GM18858 (cell line): ENCODE measurements around the gene NOL4L.

Experiments
- ATAC-seq: cut with Tn5 transposase; IDR thresholded peaks from one replicate; pipeline ENCODE4 v1.9.1; 2021; ENCODE audit not compliant: unreplicated experiment

NOL4L gene

DNA sequence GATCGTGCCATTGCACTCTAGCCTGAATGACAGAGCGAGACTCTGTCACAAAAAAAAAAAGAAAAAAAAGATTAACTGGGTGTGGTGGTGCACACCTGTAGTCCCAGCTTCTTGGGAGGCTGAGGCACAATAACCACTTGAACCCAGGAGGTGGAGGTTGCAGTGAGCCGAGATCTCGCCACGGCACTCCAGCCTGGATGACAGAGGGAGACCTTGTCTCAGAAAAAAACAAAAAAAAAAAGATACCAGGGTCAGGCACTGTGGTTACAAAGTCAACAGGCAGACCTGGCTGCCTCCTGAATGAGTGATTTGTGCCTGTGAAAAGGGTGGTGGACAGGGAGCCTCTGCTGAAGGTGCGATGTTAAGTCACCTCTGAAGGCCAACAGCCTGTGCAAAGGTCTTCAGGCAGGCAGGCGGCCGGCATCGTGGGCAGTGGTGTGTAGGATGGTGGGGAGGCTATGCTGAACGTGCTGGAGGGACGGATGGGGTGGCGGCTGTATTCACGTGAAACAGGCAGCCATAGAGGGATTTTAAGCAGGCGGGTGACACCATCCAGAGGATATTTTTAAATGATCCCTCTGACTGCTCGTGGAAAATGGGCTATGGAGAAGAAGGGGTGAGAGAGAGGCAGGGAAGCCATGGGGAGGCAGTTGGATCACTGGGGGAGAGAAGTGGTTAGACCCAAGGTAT is 41.4 kb downstream of the NOL4L start:
- no peak for ATAC-seq

DNA sequence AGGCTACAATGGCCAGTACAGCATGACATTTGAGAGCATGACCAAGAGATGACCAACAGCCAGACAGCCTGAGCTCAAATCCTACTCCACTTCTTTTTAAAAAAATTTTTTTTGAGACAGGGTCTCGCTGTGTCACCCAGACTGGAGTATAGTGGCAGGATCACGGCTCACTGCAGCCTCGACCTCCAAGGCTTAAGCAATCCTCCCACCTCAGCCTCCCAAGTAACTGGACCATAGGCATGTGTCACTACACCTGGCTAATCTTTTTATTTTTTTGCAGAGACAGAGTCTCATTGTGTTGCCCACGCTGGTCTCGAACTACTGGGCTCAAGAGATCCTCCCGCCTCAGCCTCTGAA is 42.9 kb downstream of the NOL4L start:
- no peak for ATAC-seq

GRCh38 chr20:32541323-32542258 is 43.5 kb downstream of the NOL4L start:
- no peak for ATAC-seq

DNA sequence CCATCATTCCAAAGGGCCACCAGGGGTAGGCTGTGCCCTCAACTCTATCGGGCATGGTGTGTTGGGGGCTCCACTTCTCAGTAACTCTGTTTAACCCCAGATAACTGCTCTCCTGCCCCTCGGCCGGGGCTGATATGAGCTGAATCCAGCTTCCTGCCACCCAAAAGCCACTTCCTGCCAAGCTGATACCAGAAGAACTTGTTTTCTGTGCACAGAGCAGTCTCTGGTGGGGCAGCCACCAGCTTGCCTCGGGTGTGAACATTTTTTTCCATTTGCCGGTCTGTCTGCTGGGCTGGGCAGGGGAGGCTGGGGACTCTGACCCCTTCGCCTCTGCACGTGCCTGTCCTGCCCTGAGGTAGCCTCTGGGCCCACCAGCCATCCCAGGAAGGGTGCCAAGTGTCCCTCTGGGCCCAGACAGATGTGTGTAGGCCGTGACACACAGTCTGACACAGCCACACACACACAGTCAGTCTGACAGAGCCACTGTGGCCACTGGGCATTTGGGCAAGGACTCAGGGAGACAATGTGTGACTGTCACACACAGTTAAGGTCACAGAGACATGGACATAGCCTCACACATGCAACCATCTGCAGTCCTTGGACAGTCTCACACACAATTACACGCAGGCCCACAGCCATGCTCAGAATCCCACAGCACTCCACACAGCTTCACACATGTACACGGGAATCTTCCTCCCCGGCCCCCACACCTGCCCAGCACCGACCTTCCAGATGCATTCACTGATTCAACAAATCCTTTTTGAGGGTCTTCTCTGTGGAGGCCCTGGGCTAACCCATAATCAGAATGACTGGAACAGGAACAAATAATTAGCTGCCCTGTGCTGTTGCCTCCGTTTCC is 45.1 kb downstream of the NOL4L start:
- no peak for ATAC-seq

DNA sequence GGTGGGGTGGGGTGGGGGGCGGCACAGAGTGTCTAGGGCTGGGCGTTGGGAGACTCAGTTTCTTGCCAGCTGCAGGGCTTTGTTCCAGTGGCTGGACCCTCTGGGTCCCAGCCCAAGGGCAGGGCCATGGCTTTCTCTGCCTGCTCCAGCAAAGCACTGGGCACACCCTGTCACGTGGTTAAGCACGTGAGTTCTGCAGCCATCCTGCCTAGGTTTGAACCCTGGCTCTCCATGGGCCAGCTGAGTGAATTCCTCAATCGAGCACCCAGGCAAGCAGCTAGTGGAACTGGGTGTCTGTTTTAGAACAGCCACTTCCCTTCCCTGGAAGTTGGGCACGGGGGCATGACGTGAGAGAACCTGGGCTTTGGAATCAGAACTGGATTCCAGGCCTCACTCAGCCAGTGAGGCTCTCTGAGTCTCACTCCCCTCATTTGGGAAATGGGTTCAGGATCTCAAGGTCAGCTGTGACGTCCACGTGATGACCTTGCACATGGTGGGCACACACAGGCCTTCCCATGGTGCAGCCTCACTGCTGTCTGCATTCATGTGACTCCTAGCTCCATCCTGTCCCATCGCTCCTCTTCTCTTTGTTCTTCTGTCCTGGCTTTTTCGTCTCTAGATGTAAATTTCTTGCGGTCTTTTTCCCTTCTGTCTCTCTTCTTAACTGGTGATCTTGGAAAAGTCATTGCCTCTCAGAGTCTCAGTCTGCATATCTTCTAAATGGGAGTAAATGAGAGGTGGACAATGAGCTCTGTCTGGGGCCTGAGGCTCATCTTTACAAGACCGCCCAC is 45.9 kb downstream of the NOL4L start:
- ATAC-seq: no peak

GRCh38 chr20:32538526-32538939 is 46.6 kb downstream of the NOL4L start:
- no peak for ATAC-seq

GRCh38 chr20:32537657-32538525 is 47.2 kb downstream of the NOL4L start:
- no peak for ATAC-seq

GRCh38 chr20:32536851-32537656 is 48.1 kb downstream of the NOL4L start:
- no peak for ATAC-seq

- ATAC-seq: no peak
Observed at GRCh38 chr20:32535953-32536823, 48.9 kb downstream of the NOL4L start.

DNA sequence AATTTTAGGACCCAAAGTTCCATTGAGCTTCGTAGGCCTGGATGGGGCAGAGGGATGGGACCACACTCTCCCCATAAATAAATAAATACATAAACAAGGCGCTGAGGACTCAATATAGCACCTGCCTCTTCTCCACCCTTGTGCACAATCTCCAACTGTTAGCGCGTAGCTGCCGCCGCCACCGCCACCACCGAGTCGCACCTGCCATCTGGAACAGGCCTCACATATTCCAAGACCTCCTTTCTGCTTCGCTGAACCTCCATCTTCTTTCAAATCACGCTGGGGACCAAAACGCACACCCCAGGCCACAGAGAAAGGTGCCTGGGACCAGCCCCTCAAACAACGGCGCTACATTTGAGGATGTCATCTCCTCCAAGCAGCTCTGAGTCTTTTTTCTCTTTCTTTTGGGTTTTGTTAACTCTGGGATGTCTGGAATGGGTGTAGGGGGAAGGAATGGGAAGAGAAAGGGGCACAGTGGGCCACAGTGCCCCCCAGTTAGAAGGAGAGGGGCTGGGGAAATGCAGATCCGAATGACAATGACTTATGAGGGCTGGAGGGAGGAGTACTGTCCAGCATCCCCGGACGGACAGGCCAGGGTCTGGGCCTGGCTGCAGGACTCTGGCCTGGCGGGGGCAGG is 49.7 kb downstream of the NOL4L start:
- no peak for ATAC-seq

DNA sequence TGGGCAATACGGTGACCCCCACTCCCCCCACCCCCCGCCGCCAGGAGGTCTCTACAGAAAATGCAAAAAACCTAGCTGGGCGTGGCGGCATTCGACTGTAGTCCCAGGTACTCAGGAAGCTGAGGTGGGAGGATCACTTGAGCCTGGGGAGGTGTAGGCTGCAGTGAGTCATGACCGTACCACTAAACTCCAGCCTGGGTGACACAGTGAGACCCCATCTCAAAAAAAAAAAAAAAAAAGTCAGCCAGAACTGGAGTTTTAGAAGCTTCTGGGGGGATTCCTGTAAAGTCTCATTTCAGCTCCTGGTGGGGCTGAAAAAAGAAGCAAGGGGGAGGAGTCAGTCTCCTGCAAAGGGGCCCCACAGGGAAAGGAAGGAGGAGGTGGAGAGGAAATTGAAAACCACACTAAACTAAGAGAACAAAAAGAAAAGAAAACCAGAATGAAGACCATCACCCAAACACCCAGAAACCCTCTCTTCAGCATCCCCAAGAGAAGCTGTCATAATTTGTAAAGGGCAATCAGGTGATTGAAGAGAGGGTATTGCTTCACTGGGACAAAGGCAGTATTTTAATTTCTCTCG is 50.4 kb downstream of the NOL4L start:
- no peak for ATAC-seq

GRCh38 chr20:32533732-32534131 is 51.4 kb downstream of the NOL4L start:
- no peak for ATAC-seq

GRCh38 chr20:32532246-32532645 is 52.9 kb downstream of the NOL4L start:
- ATAC-seq: no peak

DNA sequence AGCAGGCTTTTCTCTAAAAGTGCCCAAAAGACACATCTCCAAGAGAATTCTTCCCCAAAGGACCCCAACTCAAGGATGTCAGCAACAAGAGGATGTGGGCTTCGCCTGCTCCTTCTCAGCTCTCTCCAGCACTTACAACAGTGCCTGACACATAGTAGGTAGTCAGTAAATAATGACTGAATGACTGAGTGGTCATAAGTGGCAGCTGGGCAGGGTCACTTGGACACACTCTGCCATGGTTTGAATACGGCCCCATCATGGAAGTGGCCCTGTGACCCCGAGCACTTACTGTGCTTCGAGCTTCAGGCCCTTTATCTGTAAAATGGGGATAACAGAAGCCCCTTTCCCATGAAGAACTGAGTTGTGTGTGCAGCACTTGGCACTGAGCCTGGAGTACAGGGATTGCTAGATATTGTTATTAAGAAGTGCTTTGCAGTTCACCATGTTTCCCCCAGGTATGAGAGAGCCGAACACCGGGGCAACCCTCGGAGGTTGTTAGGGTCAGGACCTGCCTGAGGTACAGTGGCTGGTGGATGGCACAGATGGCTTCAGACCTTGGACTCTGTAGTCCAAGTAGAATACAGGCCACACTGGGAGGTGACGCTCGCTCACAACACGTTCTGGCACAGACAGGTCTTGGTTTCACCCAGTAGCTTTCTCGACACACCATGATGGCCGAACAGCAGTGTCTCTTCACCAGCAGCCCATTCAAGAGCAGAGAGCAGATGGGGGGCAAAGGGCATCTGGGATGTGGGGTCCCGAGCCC is 56.0 kb downstream of the NOL4L start:
- no peak for ATAC-seq

DNA sequence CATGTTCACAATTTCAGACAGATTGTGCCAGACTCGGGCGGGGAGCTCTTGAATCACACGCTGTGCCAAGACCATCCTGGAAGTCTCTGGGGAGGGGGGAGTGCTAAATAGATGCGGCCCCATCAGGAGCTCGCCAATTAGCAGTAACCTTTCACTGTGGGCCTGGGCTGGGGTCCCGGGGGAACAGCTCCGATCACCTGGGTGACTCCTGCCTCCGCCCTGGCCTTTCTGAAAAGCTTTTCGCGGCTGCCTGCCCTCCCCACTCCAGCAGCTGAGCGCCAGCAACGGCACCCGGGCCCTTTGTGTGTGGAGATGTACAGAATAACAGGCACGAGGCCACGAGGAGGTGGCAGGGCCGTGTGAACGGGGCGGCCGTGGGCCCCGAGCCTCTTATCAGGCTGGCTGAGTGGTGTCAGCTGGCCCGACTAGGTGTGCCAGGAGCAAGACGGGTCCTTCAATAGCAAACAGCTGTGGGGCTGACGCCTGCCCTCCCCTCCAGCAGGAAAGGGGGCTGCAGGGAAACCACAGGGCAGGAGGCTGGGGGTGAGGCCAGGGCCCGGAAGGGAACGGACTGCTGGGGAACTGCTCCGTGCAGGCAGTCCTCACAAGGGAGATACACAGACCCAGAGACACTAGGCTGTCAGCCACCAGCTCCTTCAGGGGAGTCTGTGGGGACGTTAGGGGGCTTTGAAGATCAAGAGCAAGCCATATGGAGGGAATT is 56.8 kb downstream of the NOL4L start:
- no peak for ATAC-seq
